Measurements from ENCODE around the gene MCF2L2.

DNA sequence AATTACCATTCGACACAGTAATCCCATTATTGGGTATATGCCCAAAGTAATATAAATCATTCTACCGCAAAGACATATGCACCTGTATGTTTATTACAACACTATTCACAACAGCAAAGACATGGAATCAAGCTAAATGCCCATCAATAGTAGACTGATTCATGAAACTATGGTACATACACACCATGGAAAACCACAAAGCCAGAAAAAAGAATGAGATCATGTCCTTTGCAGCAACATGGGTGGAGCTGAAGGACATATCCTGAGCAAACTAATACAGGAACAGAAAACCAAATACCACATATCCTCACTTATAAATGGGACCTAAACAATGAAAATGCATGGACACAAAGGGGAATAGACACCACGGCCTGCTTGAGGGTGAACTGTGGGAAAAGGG is 11.1 kb upstream of the MCF2L2 start:
- TF ChIP-seq, protein P1, sequence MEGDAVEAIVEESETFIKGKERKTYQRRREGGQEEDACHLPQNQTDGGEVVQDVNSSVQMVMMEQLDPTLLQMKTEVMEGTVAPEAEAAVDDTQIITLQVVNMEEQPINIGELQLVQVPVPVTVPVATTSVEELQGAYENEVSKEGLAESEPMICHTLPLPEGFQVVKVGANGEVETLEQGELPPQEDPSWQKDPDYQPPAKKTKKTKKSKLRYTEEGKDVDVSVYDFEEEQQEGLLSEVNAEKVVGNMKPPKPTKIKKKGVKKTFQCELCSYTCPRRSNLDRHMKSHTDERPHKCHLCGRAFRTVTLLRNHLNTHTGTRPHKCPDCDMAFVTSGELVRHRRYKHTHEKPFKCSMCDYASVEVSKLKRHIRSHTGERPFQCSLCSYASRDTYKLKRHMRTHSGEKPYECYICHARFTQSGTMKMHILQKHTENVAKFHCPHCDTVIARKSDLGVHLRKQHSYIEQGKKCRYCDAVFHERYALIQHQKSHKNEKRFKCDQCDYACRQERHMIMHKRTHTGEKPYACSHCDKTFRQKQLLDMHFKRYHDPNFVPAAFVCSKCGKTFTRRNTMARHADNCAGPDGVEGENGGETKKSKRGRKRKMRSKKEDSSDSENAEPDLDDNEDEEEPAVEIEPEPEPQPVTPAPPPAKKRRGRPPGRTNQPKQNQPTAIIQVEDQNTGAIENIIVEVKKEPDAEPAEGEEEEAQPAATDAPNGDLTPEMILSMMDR (IDR thresholded peaks at IDR 0.05): no peak
- TF ChIP-seq POLR2A (IDR thresholded peaks at IDR 0.05): no peak
